AG04450 (cell line): Measurements from ENCODE around the gene HOXA7. TPM values are rescaled to one million over a fixed set of nuclear protein-coding genes. Genes with fewer than 3 reads are reported as not detected.

ENCODE experiments used
- CTCF ChIA-PET: fragments of 300-600, 350-600 bp; formaldehyde crosslinking; extraction: SDS; loops from one replicate; lab custom pipeline; 2022; ENCODE audit warnings: antibody characterized with exemption, inconsistent platforms; lab: Charles Lee
- POLR2A ChIA-PET: fragments of 350-600 bp; formaldehyde crosslinking; extraction: SDS; loops from one replicate; lab custom pipeline; 2021; ENCODE audit warnings: antibody characterized with exemption, inconsistent platforms; lab: Yijun Ruan, JAX
- DNase-seq: peaks from one replicate; pipeline ENCODE4 v3.0.0-alpha.2; 2011; ENCODE audit warnings: low read depth, low spot score
- H3K27ac ChIP-seq: one replicate; pipeline ENCODE4 v1.5.1; 2012; ENCODE audit warnings: low read depth, low read length, control low read depth
- H3K27me3 ChIP-seq: one replicate; pipeline ENCODE4 v1.6.0; 2012; ENCODE audit warnings: low read length; ENCODE audit not compliant: control insufficient read depth, insufficient read depth
- H3K4me3 ChIP-seq: 2 replicates; pipeline ENCODE4 v1.5.1; 2011; ENCODE audit warnings: mild to moderate bottlenecking, low read depth, low read length, control low read depth
- H3K9me3 ChIP-seq: 2 replicates; pipeline ENCODE4 v1.5.1; 2012; ENCODE audit warnings: low read length; ENCODE audit not compliant: control insufficient read depth, insufficient read depth
- CTCF ChIP-seq: IDR thresholded peaks from 2 replicates; pipeline ENCODE4 v1.5.1; 2011; ENCODE audit warnings: low read depth, low read length, control low read depth, inconsistent platforms
- polyA plus RNA-seq: library from polyadenylated mRNA; depleted of rRNA; stranded (reverse); fragments of >200 nt; gene quantifications from 2 replicates; pipeline ENCODE4 v1.2.3, GENCODE V29; 2011

HOXA7 gene
- polyA plus RNA-seq, 1 experiment: 5.3 TPM

GRCh38 chr7:27193335-27194001 lies 37.0 kb upstream of the HOXA7 start:
- ChIA-PET CTCF (interaction anchor here (0.8 to 3.2 kb wide), 3 partner anchors 14 to 906 kb away, joined by 3 to 41 read pairs (median 3); no protein-coding TSS in a partner anchor), POLR2A (interaction anchor here (0.7 kb wide), 1 partner anchor 10 kb away, joined by 4 read pairs; no protein-coding TSS in a partner anchor)
- H3K9me3 ChIP-seq: peaks cover 11% of the 10 kb centered on the region; the same call in 1 of the 2 replicates
- no peak overlapping the region for H3K4me3 ChIP-seq
- no peak overlapping the region for H3K27ac ChIP-seq
- peaks cover 88% of the 10 kb centered on the region for H3K27me3 ChIP-seq
- no peak for TF ChIP-seq CTCF
- no peak for DNase-seq

DNA sequence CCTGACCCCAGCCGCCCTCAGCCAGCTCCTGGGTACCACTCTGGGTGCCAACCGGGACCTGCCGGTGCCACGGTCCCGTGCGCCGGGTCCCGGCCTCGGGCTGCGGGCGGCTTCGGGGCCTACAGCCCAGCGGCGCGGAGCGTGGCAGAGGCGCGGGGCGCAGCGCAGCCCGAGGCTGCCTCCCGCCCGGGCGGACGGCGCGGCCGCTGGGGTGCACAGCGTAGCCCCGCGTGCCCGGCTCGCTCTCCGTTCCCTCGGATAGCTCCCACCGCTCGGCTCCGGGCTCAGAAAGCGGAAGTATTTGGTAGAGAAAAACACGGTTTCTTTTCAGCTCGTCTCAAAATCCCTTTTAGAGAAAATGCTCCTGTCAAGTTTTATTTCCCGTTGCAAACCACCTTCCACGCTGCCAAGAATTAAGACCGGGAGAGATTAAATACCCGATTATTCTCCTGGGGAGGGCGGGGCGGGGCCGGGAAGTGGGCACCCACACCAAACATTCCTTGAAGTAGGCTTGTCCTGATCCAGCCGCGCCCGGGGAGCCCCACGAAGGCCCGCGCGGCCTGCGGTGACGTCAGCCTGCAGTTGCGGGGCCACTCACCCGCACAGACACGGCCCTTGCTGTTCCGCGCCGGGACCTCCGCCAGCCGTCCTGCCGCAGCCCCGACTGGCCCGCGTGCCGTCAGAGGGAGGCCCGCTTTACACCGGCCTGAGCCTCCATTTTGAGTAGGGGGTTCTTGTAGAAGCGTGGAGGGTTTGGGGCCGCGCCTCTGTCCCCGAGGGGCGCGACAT lies 36.3 kb upstream of the HOXA7 start:
- Histone ChIP-seq H3K27me3 (peaks cover 88% of the 10 kb centered on the region), H3K4me3 (no peak overlapping the region), H3K27ac (no peak overlapping the region), H3K9me3 (peaks cover 15% of the 10 kb centered on the region; the same call in 1 of the 2 replicates)
- no peak for TF ChIP-seq CTCF
- POLR2A ChIA-PET: interaction anchor here (0.6 kb wide), 1 partner anchor 907 kb away, joined by 3 read pairs; no protein-coding TSS in a partner anchor
- CTCF ChIA-PET: interaction anchor here (0.8 to 1.0 kb wide), 2 partner anchors 14 to 907 kb away, joined by 3 read pairs; no protein-coding TSS in a partner anchor
- DNase-seq: no peak

DNA sequence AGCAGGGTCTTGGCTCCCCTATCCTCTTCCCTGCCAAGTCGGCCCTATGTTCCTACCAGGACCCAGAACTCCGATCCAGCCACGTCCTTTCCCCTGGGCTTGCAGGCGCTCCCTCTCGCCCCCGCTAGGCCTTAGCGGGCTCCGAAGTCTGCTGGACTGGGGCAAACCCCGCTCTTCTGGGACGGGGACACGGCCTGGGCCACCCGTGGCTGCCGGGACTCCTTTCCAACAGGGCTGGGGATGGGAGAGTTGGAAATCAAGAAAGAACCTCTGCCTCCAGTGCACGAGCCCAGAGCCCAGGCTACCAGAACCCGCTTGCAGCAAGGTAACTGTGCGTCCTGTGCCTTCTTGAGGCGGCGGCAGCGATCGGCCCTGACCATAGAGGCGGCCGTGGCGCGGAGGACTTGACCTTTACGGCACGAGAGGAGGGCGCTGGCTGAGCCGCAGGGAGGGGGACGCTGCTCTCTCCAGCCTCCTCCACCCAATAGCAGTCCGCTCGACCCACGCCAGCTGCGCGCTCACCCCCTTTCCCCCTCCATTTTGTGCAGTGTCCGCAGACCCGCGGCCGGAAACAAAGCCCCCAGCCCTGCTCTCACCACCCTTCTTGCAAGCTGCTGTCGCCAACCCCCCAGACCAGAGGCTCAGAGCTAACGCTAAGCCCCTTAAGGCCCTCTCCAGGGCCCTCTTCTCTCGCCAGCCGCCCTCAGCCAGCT lies 35.5 kb upstream of the HOXA7 start:
- no peak overlapping the region for H3K4me3 ChIP-seq
- CTCF ChIA-PET: interaction anchor here (1.0 kb wide), 1 partner anchor 907 kb away, joined by 3 read pairs; no protein-coding TSS in a partner anchor

GRCh38 chr7:27191161-27191731 lies 34.8 kb upstream of the HOXA7 start:
- no peak overlapping the region for H3K4me3 ChIP-seq
- peaks cover 15% of the 10 kb centered on the region; the same call in 1 of the 2 replicates for H3K9me3 ChIP-seq
- TF ChIP-seq CTCF: no peak
- POLR2A ChIA-PET: no interaction called here
- peaks cover 91% of the 10 kb centered on the region for H3K27me3 ChIP-seq
- H3K27ac ChIP-seq: no peak overlapping the region
- CTCF ChIA-PET: interaction anchor here (2.3 kb wide), 1 partner anchor 12 kb away, joined by 16 read pairs; no protein-coding TSS in a partner anchor
- DNase-seq: no peak

More for the DNA sequence above, 35.5 kb upstream of the HOXA7 start:
- Histone ChIP-seq H3K9me3 (peaks cover 15% of the 10 kb centered on the region; the same call in 1 of the 2 replicates), H3K27ac (no peak overlapping the region), H3K27me3 (peaks cover 88% of the 10 kb centered on the region)
- no peak for TF ChIP-seq CTCF
- POLR2A ChIA-PET: interaction anchor here (0.6 kb wide), 1 partner anchor 908 kb away, joined by 3 read pairs; no protein-coding TSS in a partner anchor
- DNase-seq: no peak
